A673 (cell line): ENCODE measurements around the gene UBXN11. TPM values are rescaled to one million over a fixed set of nuclear protein-coding genes. Genes with fewer than 3 reads are reported as not detected.
"Not testable (repeated sequence)": the region's sequence is repeated elsewhere in the genome, so short reads cannot be mapped to it uniquely, and the experiment has no call there.

ENCODE experiments used
- BruUV-seq: library from RNA; stranded (reverse); fragments of 400-500 nt; replicated peaks from 2 replicates; lab custom pipeline; 2021; lab: Mats Ljungman, UMichigan
- CTCF ChIA-PET: fragments of 300-600 bp; sonication (Branson Sonifier 250); formaldehyde crosslinking; loops from one replicate; lab custom pipeline; 2022; ENCODE audit warnings: antibody characterized with exemption; lab: Charles Lee
- POLR2A ChIA-PET: fragments of 300-600 bp; sonication (Branson Sonifier 250); formaldehyde crosslinking; loops from one replicate; lab custom pipeline; 2022; ENCODE audit warnings: antibody characterized with exemption; ENCODE audit not compliant: low non-redundant PET; lab: Charles Lee
- DNase-seq: peaks from one replicate; pipeline ENCODE4 v3.0.0-alpha.2; 2015; ENCODE audit warnings: low spot score
- H3K27ac ChIP-seq: fragments of 200-600 bp; sonication (generic); 2 replicates; pipeline ENCODE4 v1.5.1; 2016; ENCODE audit warnings: mixed run types, low read depth, mild to moderate bottlenecking, mixed read lengths, antibody characterized with exemption, low read length; ENCODE audit not compliant: poor library complexity, severe bottlenecking
- H3K27me3 ChIP-seq: fragments of 200-600 bp; sonication (generic); replicated peaks from 2 replicates; pipeline ENCODE4 v1.6.1; 2017; ENCODE audit warnings: mixed run types, low read depth, mild to moderate bottlenecking, mixed read lengths, antibody characterized with exemption, low read length; ENCODE audit not compliant: insufficient read depth, poor library complexity
- H3K36me3 ChIP-seq: fragments of 200-600 bp; sonication (generic); 2 replicates; pipeline ENCODE4 v1.6.1; 2016; ENCODE audit warnings: mixed run types, mild to moderate bottlenecking, mixed read lengths, antibody characterized with exemption, low read length; ENCODE audit not compliant: insufficient read depth, poor library complexity, severe bottlenecking
- H3K4me1 ChIP-seq: fragments of 200-600 bp; sonication (generic); 2 replicates; pipeline ENCODE4 v1.6.1; 2017; ENCODE audit warnings: mixed run types, mild to moderate bottlenecking, mixed read lengths, antibody characterized with exemption, low read length; ENCODE audit not compliant: insufficient read depth, poor library complexity, severe bottlenecking
- H3K4me3 ChIP-seq: fragments of 200-600 bp; sonication (generic); 2 replicates; pipeline ENCODE4 v1.5.1; 2016; ENCODE audit warnings: low read depth, mixed run types, mild to moderate bottlenecking, mixed read lengths, low read length; ENCODE audit not compliant: poor library complexity, severe bottlenecking
- H3K9me3 ChIP-seq: fragments of 200-600 bp; sonication (generic); 2 replicates; pipeline ENCODE4 v1.6.1; 2016; ENCODE audit warnings: mixed run types, low read depth, mild to moderate bottlenecking, mixed read lengths, antibody characterized with exemption, low read length; ENCODE audit not compliant: poor library complexity, severe bottlenecking
- CTCF ChIP-seq: fragments of 300-800, 200-600 bp; sonication (generic); conservative IDR thresholded peaks from 2 replicates; pipeline ENCODE4 v1.5.1; 2017; ENCODE audit warnings: low read depth, mild to moderate bottlenecking, antibody characterized with exemption, low read length, moderate library complexity, mixed read lengths
- EZH2 ChIP-seq: fragments of 200-600 bp; sonication (generic); IDR thresholded peaks from 2 replicates; pipeline ENCODE4 v1.6.1; 2017; ENCODE audit warnings: borderline replicate concordance, low read depth, mild to moderate bottlenecking, mixed read lengths, antibody characterized with exemption, low read length; ENCODE audit not compliant: poor library complexity, severe bottlenecking
- intact Hi-C: fragments of 100-400 bp; cut with micrococcal nuclease; formaldehyde crosslinking; loops from one replicate; pipeline ENCODE4 v1.10.0; 2022; ENCODE audit not compliant: unreplicated experiment
- total RNA-seq: library from RNA; stranded (reverse); gene quantifications from 2 replicates; pipeline ENCODE4 v1.2.3, GENCODE V29; 2021

UBXN11 gene
- total RNA-seq, 1 experiment from 2014 or later = 22.1 TPM

GRCh38 chr1:26336477-26337205 is 30.2 kb upstream of the UBXN11 start:
- no peaks in the 10 kb centered on the region for H3K4me1 ChIP-seq
- intact Hi-C loops = no loop called here
- DNase-seq = peak; percentile 65
- H3K27me3 ChIP-seq = no peaks in the 10 kb centered on the region
- H3K27ac ChIP-seq = no peak overlapping the region
- no TSS peak for BruUV-seq
- no peaks in the 10 kb centered on the region for H3K36me3 ChIP-seq
- TF ChIP-seq EZH2 = no peak
- no peak for TF ChIP-seq CTCF
- POLR2A ChIA-PET = no interaction called here
- CTCF ChIA-PET = no interaction called here
- H3K4me3 ChIP-seq = peak overlapping the region; percentile 43
- no peaks in the 10 kb centered on the region for H3K9me3 ChIP-seq

DNA sequence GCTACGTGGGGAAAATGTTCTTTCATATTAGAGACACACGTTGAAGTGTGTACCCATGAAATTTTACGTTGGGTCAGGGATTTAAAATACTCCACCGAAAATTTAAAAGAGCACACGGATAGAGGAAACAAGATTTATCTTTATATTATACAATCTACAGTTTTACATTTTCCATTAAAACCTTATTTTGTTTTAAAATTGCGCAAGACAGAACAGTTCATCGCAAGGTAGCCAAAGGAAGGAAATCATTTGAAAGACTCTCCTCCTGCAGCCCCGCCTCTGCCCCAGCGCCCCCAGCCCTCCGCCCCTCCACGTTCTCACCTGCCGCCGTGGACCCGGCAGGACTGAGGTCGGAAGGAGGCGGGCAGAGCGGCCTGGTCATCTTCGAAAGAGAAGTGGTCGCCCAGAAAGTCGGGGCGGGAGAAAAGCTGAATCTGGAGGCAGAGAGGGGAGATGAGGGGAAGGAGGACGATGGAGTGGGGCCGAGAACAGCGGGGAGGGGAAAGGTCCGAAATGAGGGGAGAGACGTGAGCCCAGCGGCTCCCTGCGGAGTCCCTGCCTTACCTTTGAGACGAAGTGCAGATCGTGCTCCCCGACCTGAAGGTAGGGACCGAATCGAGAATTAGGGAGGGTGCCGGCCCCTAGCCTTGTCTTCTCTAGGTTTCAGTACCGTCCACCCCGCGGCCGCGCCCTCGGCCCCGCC is 29.5 kb upstream of the UBXN11 start:
- POLR2A ChIA-PET = no interaction called here
- no peak for TF ChIP-seq EZH2
- TF ChIP-seq CTCF = no peak
- BruUV-seq = no TSS peak
- Histone ChIP-seq H3K4me1 (no peaks in the 10 kb centered on the region), H3K27me3 (no peaks in the 10 kb centered on the region), H3K36me3 (no peaks in the 10 kb centered on the region), H3K27ac (no peak overlapping the region), H3K9me3 (no peaks in the 10 kb centered on the region), H3K4me3 (peak overlapping the region; percentile 43)
- no peak for DNase-seq
- intact Hi-C loops = no loop called here
- CTCF ChIA-PET = interaction anchor here (0.6 kb wide), 1 partner anchor 324 kb away, joined by 3 read pairs; no protein-coding TSS in a partner anchor

GRCh38 chr1:26333312-26333711 is 26.9 kb upstream of the UBXN11 start:
- H3K4me3 ChIP-seq, POLR2A ChIA-PET, H3K4me1 ChIP-seq, H3K9me3 ChIP-seq, H3K36me3 ChIP-seq, H3K27me3 ChIP-seq, BruUV-seq, H3K27ac ChIP-seq, intact Hi-C loops, DNase-seq: not testable (repeated sequence)
- CTCF ChIA-PET = interaction anchor here (0.6 kb wide), 1 partner anchor 45 kb away, joined by 3 read pairs; no protein-coding TSS in a partner anchor
